GM21526 (cell line): ENCODE results near the gene IL17A.

Experiments
- ATAC-seq: cut with Tn5 transposase; IDR thresholded peaks from one replicate; pipeline ENCODE4 v1.9.1; 2021; ENCODE audit warnings: moderate library complexity; ENCODE audit not compliant: unreplicated experiment, low FRiP score

Gene IL17A

GRCh38 chr6:52186075-52186474 lies at the start of gene IL17A:
TSS of gene IL17A (plus strand) at chr6:52186375. CDS start at chr6:52186432, 57 bp downstream.
- ATAC-seq = no peak

GRCh38 chr6:52136934-52137467 lies 49.2 kb upstream of the IL17A start:
- ATAC-seq = no peak

GRCh38 chr6:52138284-52138683 lies 47.9 kb upstream of the IL17A start:
- ATAC-seq = no peak

GRCh38 chr6:52139985-52140680 lies 46.0 kb upstream of the IL17A start:
- no peak for ATAC-seq

- no peak for ATAC-seq
Measured at GRCh38 chr6:52141596-52141995, 44.6 kb upstream of the IL17A start.

GRCh38 chr6:52142556-52142955 lies 43.6 kb upstream of the IL17A start:
- no peak for ATAC-seq

GRCh38 chr6:52143551-52143950 lies 42.6 kb upstream of the IL17A start:
- ATAC-seq = no peak

- no peak for ATAC-seq
Measured at GRCh38 chr6:52144196-52145076, 41.7 kb upstream of the IL17A start.

- ATAC-seq = no peak
Measured at GRCh38 chr6:52146851-52147445, 39.2 kb upstream of the IL17A start.

GRCh38 chr6:52149076-52149475 lies 37.1 kb upstream of the IL17A start:
- no peak for ATAC-seq

- no peak for ATAC-seq
Measured at GRCh38 chr6:52149949-52150348, 36.2 kb upstream of the IL17A start.

- no peak for ATAC-seq
Measured at GRCh38 chr6:52152070-52152423, 34.1 kb upstream of the IL17A start.

- ATAC-seq = no peak
Measured at GRCh38 chr6:52152711-52153160, 33.4 kb upstream of the IL17A start.

- ATAC-seq = no peak
Measured at GRCh38 chr6:52154381-52154780, 31.8 kb upstream of the IL17A start.

GRCh38 chr6:52155791-52156576 lies 30.2 kb upstream of the IL17A start:
- peak; percentile 81 for ATAC-seq

GRCh38 chr6:52157301-52157941 lies 28.8 kb upstream of the IL17A start:
- peak; percentile 59 for ATAC-seq

- ATAC-seq = no peak
Measured at GRCh38 chr6:52160472-52161104, 25.6 kb upstream of the IL17A start.

GRCh38 chr6:52161689-52162438 lies 24.3 kb upstream of the IL17A start:
- no peak for ATAC-seq
